ENCODE data around the gene TMEM270. TPM values are rescaled to one million over a fixed set of nuclear protein-coding genes. Genes with fewer than 3 reads are reported as not detected.
"Not testable (repeated sequence)": the region's sequence is repeated elsewhere in the genome, so short reads cannot be mapped to it uniquely, and the experiment has no call there.

TMEM270 gene
- total and polyA plus RNA-seq, 5 donors = not detected

DNA sequence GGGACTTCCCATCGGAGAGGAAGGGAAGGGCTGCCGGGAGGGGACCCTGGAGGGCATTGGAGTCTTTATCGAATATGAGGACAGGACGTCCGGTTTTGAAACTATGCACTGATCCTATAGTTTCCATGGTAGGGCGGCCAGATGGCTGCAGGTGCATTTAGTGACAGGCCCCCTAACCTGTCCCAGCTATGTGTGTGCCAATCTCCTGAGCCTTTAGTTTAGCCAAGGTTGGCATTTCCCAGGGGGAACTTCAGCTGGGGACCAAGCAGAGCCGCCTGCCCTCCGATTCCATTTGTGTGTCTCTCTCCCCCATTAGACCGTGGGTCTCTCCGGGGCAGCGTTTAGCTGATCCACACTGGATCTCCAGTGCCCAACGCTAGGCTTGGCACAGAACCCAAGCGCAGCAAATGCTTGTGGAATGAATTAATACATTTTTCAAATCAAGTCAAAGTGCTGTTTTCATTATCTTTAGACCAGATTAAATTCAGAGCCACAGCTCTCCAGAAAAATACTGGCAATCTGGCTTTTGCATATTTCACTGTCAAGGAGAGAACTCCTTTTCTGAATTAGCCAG lies 19.9 kb downstream of the TMEM270 start:
- peak overlapping the region; percentile 61 for H3K27ac ChIP-seq (ENCODE audit: low read length)
- H3K9me3 ChIP-seq (ENCODE audit: control insufficient read depth, low read length) = no peaks in the 10 kb centered on the region
- intact Hi-C loops (cut with DNase I) = loop anchor here in 1 of 4 donors (5.0 kb wide), 1 partner anchor 146 kb away; the partner anchor contains the start of gene ELN
- ATAC-seq (peak; percentile 14 to 16), DNase-seq (peak in 1 of 3 donors; percentile 71)
- no peak overlapping the region for H3K4me3 ChIP-seq (ENCODE audit: low read length)
- H3K27me3 ChIP-seq (ENCODE audit: control insufficient read depth, insufficient read depth) = no peaks in the 10 kb centered on the region
- H3K4me1 ChIP-seq (ENCODE audit: control insufficient read depth, insufficient read depth, low read length) = peaks cover 10% of the 10 kb centered on the region
- WGBS = 39% methylated on average over 13 of the region's 13 CpGs

DNA sequence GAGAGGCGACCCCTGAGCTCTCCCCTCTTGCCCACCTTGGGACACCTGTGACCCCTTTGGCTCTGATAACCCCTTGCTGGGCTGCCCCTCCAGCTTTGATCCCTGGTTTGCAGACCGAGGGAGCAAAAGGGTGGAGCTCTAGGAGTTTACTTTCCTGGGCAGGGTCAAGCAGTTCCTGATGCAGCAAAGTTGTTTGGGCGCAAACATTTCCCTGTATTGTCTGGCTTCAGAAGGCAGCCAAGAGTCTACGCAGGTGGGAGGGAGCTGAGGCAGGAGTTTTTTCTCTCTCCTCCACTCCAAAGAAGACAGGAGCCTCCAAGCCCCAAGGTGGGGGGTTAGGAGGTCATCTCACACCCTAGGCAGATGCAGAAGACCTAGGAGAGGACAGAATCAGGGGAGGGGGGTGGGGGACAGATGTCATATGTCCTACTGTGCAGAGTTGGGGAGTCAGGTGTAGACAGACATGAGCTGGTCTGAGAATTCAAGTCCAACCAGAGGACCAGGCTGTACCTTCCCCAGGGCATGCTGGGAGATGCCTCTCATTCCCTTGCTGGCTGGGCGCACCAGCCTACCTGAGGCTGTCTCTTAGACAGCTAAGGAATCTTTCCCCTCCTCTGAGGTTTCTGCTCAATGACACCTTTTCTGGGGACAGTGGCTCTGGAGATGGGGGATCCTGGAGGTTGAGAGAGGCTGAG lies 20.5 kb downstream of the TMEM270 start:
- DNase-seq (no peak), ATAC-seq (peak; percentile 21 to 60)
- H3K4me3 ChIP-seq (ENCODE audit: low read length) = no peak overlapping the region
- peak overlapping the region; percentile 61 for H3K27ac ChIP-seq (ENCODE audit: low read length)
- no peaks in the 10 kb centered on the region for H3K9me3 ChIP-seq (ENCODE audit: control insufficient read depth, low read length)
- WGBS = 49% methylated on average over 5 of the region's 5 CpGs
- intact Hi-C loops (cut with DNase I) = loop anchor here in 1 of 4 donors (5.0 kb wide), 1 partner anchor 146 kb away; the partner anchor contains the start of gene ELN
- H3K4me1 ChIP-seq (ENCODE audit: control insufficient read depth, insufficient read depth, low read length) = peaks cover 14% of the 10 kb centered on the region
- no peaks in the 10 kb centered on the region for H3K27me3 ChIP-seq (ENCODE audit: control insufficient read depth, insufficient read depth)

DNA sequence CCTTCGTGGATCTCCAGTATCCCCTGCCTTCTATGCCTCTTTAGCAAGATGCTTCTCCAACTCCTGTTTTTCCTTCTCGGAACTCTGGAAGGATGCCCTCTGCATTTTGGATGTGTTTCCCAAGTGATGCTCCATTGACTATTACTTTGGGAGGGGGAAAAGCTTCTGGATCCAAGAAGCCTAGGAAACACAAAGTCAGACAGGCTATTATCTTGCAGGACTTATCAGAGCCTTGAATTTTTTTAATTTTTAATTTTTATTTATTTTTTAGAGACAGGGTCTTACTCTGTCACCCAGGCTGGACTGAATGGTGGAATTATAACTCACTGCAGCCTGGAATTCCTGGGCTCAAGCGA lies 21.1 kb downstream of the TMEM270 start:
- H3K9me3 ChIP-seq (ENCODE audit: control insufficient read depth, low read length) = no peaks in the 10 kb centered on the region
- intact Hi-C loops (cut with DNase I) = loop anchor here in 1 of 4 donors (5.0 kb wide), 1 partner anchor 145 kb away; the partner anchor contains the start of gene ELN
- peaks cover 20% of the 10 kb centered on the region for H3K4me1 ChIP-seq (ENCODE audit: control insufficient read depth, insufficient read depth, low read length)
- no peak overlapping the region for H3K27ac ChIP-seq (ENCODE audit: low read length)
- no peak overlapping the region for H3K4me3 ChIP-seq (ENCODE audit: low read length)
- H3K27me3 ChIP-seq (ENCODE audit: control insufficient read depth, insufficient read depth) = no peaks in the 10 kb centered on the region
- no peak for ATAC-seq
- WGBS = 78% methylated on average over 3 of the region's 3 CpGs
- DNase-seq = no peak

DNA sequence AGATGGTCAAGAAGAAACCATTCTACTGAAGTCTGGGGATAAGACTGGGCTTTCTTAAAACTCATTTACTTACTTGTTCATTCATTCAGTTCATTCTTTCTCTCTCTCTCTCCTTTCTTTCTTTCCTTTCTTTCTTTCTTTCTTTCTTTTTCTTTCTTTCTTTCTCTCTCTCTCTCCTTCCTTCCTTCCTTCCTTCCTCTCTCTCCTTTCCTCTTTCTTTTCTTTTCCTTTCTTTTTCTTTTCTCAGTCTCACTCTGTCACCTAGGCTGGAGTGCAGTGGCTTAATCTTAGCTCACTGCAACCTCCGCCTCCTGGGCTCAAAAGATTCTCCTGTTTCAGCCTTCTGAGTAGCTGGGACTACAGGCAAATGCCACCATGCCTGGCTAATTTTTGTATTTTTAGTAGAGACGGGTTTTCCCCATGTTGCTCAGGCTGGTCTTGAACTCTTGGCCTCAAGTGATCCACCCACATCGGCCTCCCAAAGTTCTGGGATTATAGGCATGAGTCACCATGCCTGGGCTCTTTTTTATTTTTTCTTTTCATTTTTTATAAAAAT lies 24.0 kb downstream of the TMEM270 start:
- intact Hi-C loops (cut with DNase I) = loop anchor here in 1 of 4 donors (5.0 kb wide), 1 partner anchor 142 kb away; the partner anchor contains the start of gene ELN
- not testable (repeated sequence) for H3K27ac ChIP-seq (ENCODE audit: low read length); ATAC-seq; DNase-seq; H3K9me3 ChIP-seq (ENCODE audit: control insufficient read depth, low read length); H3K4me3 ChIP-seq (ENCODE audit: low read length); H3K27me3 ChIP-seq (ENCODE audit: control insufficient read depth, insufficient read depth)
- WGBS = 92% methylated on average over 3 of the region's 3 CpGs
- H3K4me1 ChIP-seq (ENCODE audit: control insufficient read depth, insufficient read depth, low read length) = peaks cover 22% of the 10 kb centered on the region

DNA sequence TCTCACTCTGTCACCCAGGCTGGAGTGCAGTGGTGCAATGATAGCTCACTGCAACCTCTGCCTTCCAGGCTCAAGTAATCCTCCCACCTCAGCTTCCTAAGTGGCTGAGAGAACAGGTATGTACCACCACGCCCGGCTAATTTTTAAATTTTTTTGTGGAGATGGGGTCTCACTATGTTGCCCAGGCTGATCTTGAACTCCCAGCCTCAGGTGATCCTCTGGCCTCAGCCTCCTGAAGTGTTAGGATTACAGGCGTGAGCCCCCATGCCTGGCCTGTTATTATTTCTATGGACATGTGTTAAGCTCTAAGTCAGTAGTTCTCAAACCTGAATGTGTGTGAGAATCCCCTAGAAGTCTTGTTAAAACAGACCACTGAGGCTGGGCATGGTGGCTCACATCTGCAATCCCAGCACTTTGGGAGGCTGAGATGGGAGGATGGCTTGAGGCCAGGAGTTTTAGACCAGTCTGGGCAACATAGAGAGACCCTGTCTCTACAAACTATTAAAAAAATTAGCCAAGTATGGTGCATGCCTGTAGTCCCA lies 24.5 kb downstream of the TMEM270 start:
- H3K4me1 ChIP-seq (ENCODE audit: control insufficient read depth, insufficient read depth, low read length) = peaks cover 20% of the 10 kb centered on the region
- no peaks in the 10 kb centered on the region for H3K9me3 ChIP-seq (ENCODE audit: control insufficient read depth, low read length)
- ATAC-seq (no peak), DNase-seq (peak in 1 of 3 donors; percentile 24)
- H3K27me3 ChIP-seq (ENCODE audit: control insufficient read depth, insufficient read depth) = no peaks in the 10 kb centered on the region
- 96% methylated on average over 3 of the region's 3 CpGs for WGBS
- no peak overlapping the region for H3K4me3 ChIP-seq (ENCODE audit: low read length)
- no peak overlapping the region for H3K27ac ChIP-seq (ENCODE audit: low read length)
- intact Hi-C loops (cut with DNase I) = no loop called here

DNA sequence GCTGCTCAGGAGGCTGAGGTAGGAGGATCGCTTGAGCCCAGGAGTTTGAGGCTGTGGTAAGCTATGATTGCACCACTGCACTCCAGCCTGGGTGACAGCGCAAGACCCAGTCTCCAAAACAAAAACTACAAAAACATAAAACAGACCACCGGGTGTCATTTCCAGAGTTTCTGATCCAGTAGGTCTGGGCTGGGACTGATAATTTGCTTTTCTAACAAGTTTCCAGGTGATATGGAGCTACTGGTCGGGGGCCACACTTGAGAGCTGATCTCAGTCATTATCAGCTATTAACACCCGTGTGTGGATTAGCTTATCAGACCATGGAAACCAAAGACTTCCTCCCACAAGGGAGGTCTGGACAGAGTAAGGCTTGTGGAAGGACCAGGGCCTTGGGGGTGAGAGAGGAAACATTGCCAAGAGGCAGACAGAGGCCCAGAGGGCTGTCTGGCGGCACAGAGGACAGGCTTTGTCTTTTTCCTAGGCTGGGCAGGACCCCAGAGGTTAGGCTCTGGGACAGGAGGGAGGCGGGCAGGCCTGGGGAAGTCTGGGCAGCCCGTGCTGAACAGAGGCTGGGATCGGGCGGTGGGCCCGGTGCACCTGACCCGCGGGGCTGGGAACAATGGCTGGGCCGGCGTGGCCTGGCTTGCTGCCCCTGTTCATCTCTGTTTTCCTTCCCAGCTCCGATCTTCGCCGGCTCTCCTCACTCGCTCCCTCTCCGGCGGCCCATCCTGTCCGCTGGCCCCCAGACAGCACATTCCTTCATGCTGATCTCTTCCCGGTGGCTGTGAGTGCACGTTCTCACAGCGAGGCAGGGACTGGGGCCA lies 25.2 kb downstream of the TMEM270 start:
- H3K4me1 ChIP-seq (ENCODE audit: control insufficient read depth, insufficient read depth, low read length) = peaks cover 21% of the 10 kb centered on the region
- H3K9me3 ChIP-seq (ENCODE audit: control insufficient read depth, low read length) = no peaks in the 10 kb centered on the region
- intact Hi-C loops (cut with DNase I) = no loop called here
- H3K4me3 ChIP-seq (ENCODE audit: low read length) = no peak overlapping the region
- ATAC-seq (peak; percentile 75 to 76), DNase-seq (peak; percentile 73 to 91 (median 87))
- H3K27me3 ChIP-seq (ENCODE audit: control insufficient read depth, insufficient read depth) = no peaks in the 10 kb centered on the region
- H3K27ac ChIP-seq (ENCODE audit: low read length) = peak overlapping the region; percentile 38
- WGBS = 14% methylated on average over 25 of the region's 25 CpGs

DNA sequence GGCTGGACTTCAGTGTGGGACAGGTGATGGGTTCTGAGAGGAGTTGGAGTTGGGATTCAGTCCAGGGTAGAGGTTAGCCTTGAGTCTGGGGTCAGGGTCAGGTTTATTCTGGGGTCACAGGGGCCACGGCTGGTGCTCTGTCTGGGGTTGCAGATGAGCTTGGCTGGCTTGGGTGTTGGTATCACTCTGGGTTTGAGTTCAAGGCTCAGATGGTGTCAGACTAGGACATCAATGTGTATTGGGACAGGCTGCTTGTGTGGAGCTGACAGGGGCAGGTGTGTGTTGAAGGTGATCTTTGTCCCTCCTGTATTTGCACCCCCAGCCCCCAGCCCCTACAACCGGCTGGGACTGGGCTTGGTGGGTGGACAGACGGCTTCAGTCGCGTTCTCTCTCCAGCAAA lies 26.8 kb downstream of the TMEM270 start:
- intact Hi-C loops (cut with DNase I) = no loop called here
- H3K27ac ChIP-seq (ENCODE audit: low read length) = no peak overlapping the region
- no peak for ATAC-seq
- WGBS = 97% methylated on average over 5 of the region's 5 CpGs
- H3K4me1 ChIP-seq (ENCODE audit: control insufficient read depth, insufficient read depth, low read length) = peaks cover 17% of the 10 kb centered on the region
- peak in 1 of 3 donors; percentile 32 for DNase-seq
- no peaks in the 10 kb centered on the region for H3K27me3 ChIP-seq (ENCODE audit: control insufficient read depth, insufficient read depth)
- H3K4me3 ChIP-seq (ENCODE audit: low read length) = no peak overlapping the region
- no peaks in the 10 kb centered on the region for H3K9me3 ChIP-seq (ENCODE audit: control insufficient read depth, low read length)

DNA sequence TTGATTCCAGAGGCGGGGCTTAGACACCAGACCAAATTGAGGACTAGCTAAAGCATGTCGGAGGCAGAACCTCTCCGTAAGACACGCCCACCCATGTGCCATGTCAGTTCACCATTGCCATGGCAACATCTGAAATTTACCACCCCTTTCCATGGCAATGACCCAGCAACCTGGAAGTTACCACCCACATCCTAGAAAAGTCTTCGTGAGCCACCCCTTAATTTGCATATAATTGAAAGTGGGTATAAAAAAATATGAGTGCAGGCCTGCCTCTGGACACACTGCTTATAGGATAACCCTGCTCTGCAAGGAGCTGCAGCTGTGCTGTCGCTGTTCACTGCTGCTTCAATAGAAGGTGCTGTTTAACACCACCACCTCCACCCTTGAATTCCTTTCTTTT lies 28.0 kb downstream of the TMEM270 start:
- peaks cover 19% of the 10 kb centered on the region for H3K4me1 ChIP-seq (ENCODE audit: control insufficient read depth, insufficient read depth, low read length)
- no peaks in the 10 kb centered on the region for H3K27me3 ChIP-seq (ENCODE audit: control insufficient read depth, insufficient read depth)
- intact Hi-C loops (cut with DNase I) = no loop called here
- ATAC-seq (no peak), DNase-seq (peak in 1 of 3 donors; percentile 39)
- no peaks in the 10 kb centered on the region for H3K9me3 ChIP-seq (ENCODE audit: control insufficient read depth, low read length)
- no peak overlapping the region for H3K27ac ChIP-seq (ENCODE audit: low read length)
- no peak overlapping the region for H3K4me3 ChIP-seq (ENCODE audit: low read length)
- 86% methylated on average over 6 of the region's 6 CpGs for WGBS

DNA sequence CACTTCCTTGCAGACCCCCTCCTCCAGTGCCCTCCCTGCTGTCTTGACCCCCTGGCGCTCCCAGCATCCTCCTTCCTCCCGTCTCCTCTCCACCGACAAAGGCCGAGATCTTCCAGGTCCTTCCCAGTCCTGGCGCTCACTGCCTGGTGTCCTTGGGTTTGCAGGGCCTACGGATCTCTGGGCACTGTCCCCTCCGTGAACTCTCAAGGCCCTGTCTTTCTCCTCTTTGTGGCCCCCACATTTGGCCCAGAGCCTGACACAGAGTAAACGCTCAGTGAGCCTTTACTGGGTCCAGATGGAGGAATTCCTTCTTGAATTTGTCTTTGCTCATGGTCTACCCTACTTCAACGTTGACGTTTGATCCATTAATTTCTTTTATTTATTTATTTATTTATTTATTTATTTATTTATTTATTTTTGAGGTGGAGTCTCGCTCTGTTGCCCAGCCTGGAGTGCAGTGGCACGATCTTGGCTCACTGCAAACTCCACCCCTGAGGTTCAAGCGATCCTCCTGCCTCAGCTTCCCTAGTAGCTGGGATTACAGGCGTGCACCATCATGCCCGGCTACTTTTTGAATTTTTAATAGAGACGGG lies 29.7 kb downstream of the TMEM270 start:
- peak in 2 of 3 donors; percentile 71 to 78 for DNase-seq
- Histone ChIP-seq H3K4me3 (ENCODE audit: low read length) (no peak overlapping the region), H3K4me1 (ENCODE audit: control insufficient read depth, insufficient read depth, low read length) (peaks cover 19% of the 10 kb centered on the region), H3K9me3 (ENCODE audit: control insufficient read depth, low read length) (no peaks in the 10 kb centered on the region), H3K27ac (ENCODE audit: low read length) (peak overlapping the region; percentile 53), H3K27me3 (ENCODE audit: control insufficient read depth, insufficient read depth) (no peaks in the 10 kb centered on the region)
- no peak for ATAC-seq
- 86% methylated on average over 16 of the region's 16 CpGs for WGBS
- intact Hi-C loops (cut with DNase I) = loop anchor here in 3 of 4 donors (5.0 to 10.0 kb wide), 4 partner anchors 94 to 142 kb away; partner anchors contain the start of gene ELN (in 1 of the 3)

Measured in right cardiac atrium (tissue), 5 donors.